GM21825 (cell line): ENCODE measurements around the gene SRSF11.

Experiments used
- ATAC-seq: cut with Tn5 transposase; IDR thresholded peaks from one replicate; pipeline ENCODE4 v1.9.1; 2021; ENCODE audit warnings: mild to moderate bottlenecking, moderate library complexity; ENCODE audit not compliant: unreplicated experiment

The SRSF11 gene

DNA sequence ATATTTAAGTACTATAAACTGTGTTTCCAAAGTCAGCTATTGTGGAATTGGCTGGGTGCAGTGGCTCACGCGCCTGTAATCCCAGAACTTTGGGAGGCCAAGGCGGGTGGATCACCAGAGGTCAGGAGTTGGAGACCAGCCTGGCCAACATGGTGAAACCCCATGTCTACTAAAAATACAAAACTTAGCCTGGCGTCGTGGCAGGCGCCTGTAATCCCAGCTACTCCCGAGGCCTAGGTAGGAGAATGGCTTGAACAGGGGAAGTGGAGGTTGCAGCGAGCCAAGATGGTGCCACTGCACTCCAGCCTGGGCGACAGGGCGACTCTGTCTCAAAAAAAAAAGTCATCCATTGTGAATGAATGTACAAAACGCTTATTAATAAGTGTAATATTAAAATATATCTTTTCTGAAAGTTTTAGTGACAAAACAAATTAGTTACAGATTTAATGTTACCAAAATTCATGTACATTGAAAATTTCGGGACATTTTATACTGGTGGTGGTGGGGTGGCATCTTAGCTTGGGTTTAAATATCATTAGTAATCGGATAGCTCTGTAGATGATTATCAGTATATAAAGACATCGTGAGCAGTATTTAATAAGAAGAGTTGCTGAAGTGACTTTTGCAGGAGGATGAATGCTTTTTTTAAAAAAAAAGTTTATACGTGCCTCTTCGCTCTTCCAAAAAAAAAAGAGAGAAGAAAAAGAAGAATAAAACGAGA is 503 bp upstream of the SRSF11 start:
- peak; percentile 3 for ATAC-seq

DNA sequence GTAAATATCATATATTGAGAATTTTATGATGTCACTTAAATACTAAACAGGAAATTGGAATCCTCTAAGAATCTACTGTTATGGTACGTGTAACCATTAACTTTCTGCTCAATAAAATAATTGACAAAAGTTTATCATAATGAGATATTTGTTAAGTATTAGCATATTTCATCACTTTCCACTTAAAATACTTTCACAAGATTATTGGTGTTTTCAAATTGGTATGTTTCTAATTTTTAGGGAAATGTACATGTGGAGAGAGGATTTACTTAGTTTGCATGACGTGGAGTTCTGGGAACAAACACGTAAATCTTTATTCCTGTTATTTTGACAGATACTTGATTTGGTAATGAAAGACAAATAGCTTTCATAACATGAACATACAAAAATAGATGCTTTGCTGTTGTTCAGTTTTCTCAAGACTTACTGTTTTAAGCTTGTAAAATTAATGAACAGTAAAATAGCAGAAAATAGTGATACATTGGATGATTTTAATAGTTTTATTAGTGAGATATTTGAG is 1.6 kb downstream of the SRSF11 start:
- ATAC-seq = no peak

DNA sequence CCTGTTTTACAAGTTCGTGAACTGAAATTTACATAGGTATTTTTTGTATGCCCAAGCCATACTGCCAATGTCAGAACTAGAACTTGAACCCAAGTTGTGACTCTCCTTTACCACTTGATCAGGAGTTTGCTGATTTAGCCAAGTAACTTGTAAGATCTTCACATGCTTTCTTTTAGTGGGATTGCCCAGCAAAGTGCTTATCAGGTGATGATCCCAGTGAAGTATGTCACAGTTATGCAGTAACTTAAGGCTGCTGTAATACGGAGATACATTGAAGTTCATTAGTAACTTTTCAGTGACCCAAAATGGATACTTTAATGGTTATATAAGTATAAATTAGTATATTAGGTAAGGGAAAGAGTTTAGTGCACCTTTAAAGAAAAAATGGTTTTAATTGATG is 3.8 kb downstream of the SRSF11 start:
- no peak for ATAC-seq

DNA sequence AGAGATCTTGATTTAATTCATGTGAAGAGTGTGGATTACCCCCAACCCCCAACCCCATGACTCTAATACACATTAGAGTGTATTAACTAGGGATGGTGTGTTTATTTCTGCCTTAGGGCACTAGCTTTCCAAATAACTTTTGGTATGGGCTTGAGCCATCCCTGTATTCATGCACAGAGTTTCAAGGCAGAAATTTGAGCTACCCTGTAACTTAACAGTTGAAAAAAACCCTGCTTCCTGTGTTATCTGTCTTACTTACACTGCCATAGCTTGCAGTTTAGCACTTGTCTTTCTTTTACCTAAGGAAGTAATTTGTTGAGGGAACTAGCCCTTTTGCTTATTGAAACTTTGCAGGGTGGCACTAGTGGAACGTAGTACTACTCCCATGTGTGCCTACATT is 6.3 kb downstream of the SRSF11 start:
- peak; percentile 50 for ATAC-seq

DNA sequence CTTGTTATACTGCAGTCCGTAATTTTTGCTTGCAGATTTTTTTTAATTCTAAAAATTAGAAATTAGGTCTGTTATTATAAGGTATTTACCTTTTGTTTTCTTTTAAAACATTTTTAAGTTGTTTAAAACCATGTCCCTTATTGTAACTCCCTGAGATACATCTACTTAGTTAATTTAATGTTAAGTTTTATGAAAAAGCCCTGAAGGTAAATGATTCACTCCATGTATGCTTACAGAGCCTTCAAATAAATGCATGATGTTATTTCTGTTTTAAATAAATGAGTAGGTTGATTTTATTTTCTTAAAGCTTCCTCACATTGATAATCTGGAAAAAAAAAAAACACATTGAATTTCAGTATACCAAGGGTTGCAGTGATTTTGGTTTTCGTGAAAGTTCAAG is 7.5 kb downstream of the SRSF11 start:
- no peak for ATAC-seq

DNA sequence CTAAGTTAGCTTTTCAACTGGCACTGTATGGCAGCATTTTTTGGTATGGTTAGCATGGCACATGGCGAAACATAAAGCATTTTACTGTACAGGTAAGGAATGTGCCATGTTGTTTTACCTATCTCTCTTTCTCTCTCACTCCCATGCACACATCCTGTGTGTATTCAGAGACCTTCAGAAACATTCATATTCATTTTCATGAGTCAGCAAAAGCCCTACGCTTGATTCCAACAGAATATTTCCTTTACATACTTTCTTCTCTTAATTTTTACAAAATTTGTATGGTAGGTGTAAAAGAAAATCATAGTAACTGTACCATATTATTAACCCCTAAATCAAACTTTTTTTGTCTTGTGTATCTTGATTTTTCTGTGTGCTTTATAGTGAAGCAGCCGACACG is 10.3 kb downstream of the SRSF11 start:
- ATAC-seq = no peak

DNA sequence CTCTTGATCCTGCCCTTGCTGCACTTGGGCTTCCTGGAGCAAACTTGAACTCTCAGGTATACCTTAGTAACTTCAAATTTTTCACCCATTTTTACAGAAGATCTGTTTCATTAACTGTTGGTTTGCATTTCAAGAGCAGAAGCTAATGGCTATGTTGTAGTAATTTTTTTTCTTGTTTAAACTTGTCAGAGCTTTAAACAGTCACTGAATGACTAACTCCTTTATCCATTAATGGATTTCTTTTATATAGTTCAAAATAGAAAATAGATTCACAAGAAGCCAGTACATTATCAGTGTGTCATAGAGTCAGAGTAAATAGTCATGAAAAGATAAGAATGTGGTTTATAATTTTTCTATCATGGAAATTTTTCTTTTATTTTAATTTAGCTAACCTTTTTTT is 13.6 kb downstream of the SRSF11 start:
- ATAC-seq = no peak

DNA sequence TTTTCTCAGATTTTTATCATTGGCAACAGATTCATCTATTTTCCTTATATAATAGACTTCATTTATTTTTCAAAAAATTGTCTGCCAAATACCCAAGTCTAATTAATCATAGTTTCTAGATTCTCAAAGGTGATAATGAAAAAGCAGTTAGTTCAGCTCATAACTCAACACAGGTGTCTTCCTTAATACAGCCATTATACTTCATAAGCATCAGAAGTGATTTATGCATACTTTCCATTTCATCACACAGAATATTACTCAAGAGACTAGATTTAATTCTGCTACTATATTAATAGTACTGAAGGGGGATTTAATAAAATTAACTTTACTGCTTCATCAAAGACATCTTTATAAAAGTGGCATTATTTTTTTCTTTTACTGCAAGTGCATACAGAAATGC is 18.8 kb downstream of the SRSF11 start:
- ATAC-seq = no peak

DNA sequence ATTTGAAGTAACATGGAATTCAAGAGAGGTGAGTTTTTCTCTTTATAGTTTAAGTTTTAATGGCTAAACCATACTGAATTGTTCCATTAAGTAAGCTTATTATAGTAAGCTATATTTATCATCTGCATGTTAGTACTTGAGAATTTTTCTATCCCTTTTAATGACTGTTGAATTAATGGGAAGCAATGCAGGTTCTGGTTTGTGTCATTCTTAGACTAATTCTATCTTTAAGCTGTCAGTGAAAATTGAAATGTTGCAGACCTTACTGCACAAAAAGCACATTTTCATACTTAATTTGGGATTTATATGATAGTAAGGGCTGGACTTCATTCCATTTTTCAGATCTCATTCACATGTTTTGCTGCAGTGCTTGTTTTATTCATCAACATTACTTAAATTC is 25.9 kb downstream of the SRSF11 start:
- ATAC-seq = no peak

DNA sequence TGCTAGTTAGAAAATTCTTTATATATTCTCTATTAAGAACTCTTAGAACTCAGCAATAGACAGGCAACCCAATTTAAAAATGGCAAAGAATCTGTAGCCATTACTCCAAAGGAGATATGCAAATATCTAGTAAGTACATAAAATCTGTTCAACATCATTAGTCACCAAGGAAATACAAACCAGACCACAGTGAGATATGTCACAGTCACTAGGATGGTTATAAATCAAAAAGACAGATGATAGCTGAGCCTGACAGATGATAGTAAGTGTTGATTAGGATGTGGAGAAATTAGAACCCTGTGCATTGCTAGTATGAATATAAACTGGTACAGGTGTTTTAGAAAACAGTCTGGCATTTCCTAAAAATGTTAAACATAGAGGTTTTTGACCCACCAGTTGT is 26.6 kb downstream of the SRSF11 start:
- no peak for ATAC-seq

DNA sequence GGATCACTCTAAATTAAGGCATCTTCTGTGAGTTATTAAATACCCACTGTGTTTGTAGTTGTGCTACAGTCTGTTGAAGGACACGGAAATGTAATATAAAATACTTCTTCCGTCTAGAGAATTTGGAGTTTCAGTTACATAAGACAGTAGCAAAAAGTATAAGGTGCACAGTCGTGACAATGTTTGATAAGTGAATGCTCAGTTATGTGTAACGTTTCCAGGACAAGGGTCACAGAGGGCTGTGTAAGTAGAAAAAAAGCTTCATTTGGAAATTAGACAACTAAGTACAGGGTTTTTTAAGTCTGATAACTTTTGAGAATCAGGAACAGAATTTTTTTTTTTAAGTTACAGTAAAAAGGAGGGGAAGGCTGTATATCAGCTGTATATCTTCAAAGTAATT is 27.5 kb downstream of the SRSF11 start:
- ATAC-seq = no peak

DNA sequence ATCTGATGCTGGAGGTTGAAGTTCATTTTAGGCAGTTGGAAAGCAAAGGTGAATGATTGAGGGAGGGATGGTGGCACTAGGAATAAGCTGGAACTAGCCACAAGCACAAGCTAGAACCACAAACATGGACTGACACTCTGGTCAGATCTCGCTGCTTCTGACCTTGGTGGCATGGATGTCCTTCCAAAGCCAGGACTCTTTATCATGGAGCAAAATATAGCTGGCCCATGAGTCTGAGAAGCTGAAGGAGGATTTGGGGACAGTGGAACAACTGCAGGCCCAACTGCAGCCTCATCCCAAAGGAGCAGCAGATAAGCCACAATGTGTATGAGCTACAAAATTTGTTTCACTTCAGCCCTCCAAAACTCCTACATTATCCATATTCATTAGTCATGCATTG is 35.5 kb downstream of the SRSF11 start:
- ATAC-seq = no peak

DNA sequence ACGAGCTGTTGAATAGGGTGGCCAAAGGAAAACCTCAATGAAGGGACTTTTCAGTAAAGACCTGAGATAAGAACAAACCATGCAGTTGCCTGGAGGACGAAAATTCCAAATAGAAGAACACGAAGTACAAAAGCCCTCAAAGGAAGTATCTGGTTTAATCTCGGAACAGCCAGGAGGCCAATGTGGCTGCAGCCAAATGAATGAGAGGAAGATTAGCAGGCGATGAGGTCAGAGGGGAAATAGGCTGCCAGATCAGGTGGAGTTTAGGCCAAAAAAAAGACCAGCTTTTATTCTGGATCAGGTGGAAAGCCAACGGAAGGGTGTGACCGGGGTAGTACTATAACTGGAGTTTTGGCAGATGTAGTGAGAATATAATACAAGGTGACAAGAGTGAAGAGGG is 43.7 kb downstream of the SRSF11 start:
- no peak for ATAC-seq

DNA sequence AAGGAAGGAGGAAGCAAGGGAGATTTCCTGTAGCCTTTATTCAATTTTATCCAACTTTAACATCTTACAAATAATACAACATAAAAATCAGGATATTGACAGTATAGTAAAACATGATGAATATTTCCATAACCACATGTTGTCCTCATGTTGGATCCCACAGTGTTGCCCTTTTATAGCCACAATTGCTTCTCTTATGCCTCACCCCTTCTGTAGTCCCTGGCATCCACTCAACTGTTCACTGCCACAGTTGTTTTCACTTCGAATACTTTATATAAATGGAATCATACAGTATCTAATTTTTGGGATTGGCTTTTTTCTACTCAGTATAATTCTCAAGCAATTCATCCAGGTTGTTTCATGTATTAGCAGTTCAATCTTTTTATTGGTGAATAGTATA is 44.8 kb downstream of the SRSF11 start:
- ATAC-seq = no peak

DNA sequence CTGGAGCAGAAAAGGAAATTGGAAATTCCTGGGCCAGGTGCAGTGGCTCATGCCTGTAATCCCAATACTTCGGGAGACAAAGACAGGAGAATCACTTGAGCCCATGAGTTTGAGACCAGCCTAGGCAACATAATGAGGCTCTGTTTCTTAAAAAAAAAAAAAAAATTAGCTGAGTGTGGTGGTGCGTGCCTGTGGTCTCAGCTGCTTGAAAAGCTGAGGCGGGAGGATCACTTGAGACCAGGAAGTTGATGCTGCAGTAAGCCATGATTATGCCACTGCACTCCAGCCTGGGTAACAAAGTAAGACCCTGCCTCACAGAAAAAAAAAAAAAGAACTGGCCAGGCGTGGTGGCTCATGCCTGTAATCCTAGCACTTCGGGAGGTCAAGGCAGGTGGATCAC is 56.7 kb downstream of the SRSF11 start:
- ATAC-seq = no peak

DNA sequence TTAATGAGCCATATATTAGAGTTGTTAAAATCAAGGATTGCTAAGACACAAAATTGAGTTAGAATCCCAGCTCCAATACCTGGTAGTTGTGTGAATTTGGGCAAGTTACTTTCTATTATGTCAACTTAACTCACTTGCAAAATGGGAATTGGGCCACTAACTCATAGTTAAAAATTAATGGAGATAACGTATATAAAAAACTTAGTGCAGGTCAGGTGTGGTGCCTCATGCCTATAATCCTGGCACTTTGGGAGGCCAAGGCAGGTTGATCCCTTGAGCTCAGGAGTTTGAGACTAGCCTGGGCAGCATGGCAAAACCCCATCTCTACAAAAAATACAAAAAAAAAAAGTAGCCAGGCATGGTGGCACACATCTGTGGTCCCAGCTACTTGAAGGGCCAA is 57.5 kb downstream of the SRSF11 start:
- no peak for ATAC-seq

DNA sequence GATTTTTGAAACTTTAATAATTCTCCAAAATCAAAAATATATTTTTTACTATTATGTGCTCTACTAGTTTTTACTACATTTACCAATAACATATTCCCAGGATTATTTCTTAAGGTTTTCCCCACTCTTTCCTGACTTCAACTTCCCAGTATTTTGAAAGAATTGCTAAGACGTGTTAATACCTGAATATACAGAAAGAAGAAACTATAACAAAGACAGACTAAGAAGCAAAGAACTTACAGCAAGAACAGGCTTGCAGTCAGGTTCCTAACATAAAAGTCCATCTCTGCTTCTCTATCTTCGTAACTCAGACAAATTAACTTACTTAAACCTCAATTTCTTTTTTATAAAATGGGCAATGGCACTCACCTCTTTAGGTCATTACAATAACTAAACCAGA is 63.2 kb downstream of the SRSF11 start:
- no peak for ATAC-seq

DNA sequence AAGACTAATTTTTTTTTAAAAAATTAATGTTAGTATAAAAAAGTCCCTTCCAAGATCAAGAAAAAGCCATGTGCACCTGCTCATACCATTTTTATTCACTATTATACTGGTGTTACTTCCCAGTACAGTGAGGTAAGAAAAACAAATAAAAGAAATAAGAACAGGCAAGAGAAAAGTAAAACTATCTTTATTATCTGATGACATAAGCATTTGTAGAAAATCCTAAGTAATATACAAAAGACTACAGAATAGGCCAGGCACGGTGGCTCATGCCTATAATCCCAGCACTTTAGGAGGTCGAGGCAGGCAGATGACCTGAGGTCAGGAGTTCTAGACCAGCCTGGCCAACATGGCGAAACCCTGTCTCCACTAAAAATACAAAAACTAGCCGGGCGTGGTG is 65.3 kb downstream of the SRSF11 start:
- no peak for ATAC-seq

DNA sequence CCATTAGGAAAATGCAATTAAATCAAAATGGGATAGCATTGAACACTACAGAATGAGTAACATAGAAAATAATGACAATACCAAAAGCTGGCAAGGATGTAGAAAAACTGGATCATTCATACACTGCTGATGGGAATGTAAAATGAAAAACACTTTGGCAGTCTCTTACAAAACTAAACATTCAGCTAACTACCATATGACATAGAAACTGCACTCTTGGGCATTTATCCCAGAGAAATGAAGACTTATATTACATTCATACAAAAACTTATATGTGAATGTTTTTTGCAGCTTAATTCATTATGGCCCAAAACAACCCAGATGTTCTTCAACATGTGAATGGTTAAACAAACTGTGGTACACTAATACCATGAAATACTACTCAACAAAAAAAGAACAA is 67.0 kb downstream of the SRSF11 start:
- ATAC-seq = no peak

DNA sequence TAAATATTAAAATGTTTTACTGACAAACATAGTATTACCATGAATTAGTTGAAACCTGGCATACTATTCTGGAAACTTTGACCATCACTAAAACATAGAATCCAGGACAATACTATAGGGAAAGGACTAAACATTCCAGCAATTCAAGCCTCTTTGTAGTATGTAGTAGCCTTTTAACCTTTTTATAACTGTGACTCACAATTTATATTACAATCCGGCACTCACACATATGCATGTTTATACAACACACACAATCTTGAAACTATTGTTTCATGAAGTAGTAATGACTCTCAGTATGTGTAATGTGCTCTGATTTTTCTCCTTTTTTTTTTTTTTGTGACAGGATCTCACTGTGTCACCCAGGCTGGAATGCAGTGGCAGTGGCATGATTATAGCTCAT is 69.0 kb downstream of the SRSF11 start:
- ATAC-seq = no peak

DNA sequence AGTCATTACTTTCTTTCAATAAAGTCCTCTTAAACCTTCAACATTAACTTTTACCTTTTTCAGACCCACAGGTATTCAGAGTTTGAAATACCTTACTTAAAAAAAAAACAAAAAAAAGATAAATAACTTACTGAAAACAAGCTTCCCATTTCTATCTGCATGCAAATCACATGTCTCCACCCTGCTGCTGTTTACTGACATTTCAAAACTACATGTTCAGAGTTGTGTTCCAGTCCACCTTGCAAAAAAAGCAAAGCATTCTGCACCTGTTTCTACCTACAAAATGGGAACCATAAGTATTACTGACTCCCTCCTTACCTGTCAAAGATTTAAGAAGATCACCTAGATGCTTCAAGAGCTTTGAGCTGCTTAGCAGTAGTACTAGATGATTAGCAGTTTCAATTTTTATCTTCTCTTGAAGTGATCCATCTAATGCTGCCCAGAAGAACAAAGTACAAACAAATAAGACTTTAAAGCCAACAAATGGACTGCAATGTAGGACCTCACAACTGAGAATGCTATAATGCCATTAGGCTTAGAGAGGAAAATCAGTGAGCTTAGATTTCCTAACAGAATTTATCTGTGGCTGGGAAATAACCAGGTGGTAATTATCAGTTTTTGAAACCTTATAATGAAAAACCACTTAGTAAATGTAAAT is 72.1 kb downstream of the SRSF11 start:
- no peak for ATAC-seq

DNA sequence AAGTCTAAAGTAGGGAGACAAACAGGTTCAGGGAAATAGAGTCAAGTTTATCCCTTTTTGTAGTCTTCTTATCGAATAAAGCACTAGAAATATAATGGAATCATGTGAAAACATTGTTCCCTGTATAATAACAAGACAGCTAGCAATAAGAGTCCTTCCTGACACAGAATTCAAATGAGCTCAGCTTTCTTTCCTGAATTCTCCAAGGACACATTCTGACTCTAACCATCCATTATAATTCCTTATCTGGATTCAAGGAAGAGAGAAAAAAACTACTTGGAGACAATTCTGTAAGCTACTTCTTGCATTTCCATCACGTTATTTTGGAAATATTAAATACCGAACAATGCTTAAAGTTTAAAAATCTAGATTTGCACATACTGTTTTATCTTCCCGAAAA is 74.6 kb downstream of the SRSF11 start:
- no peak for ATAC-seq

DNA sequence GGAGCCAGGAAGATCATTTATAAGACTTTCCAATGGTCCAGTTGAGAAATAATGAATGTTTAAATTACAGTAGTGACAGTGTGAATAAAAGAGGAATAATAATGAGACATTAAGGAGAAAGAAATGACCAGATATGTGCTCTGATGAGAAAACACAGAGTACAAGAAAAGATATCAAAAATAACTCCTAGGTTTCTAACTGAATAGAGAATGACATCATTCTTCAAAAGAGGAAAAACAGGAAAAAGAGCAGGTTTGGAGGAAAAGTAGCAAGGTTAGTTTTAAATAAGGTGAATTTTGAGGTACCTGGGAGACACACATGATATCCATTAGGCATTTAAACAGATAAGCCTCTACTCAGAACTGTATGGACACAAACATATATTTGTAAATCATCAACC is 78.3 kb downstream of the SRSF11 start:
- no peak for ATAC-seq
